ENCODE measurements around the gene CCND1. TPM values are rescaled to one million over a fixed set of nuclear protein-coding genes. Genes with fewer than 3 reads are reported as not detected.
A peak's percentile ranks its signal among the peaks of the same experiment; 100 is the strongest.

The CCND1 gene
- total RNA-seq, 1 experiment from 2014 or later = 372 TPM

DNA sequence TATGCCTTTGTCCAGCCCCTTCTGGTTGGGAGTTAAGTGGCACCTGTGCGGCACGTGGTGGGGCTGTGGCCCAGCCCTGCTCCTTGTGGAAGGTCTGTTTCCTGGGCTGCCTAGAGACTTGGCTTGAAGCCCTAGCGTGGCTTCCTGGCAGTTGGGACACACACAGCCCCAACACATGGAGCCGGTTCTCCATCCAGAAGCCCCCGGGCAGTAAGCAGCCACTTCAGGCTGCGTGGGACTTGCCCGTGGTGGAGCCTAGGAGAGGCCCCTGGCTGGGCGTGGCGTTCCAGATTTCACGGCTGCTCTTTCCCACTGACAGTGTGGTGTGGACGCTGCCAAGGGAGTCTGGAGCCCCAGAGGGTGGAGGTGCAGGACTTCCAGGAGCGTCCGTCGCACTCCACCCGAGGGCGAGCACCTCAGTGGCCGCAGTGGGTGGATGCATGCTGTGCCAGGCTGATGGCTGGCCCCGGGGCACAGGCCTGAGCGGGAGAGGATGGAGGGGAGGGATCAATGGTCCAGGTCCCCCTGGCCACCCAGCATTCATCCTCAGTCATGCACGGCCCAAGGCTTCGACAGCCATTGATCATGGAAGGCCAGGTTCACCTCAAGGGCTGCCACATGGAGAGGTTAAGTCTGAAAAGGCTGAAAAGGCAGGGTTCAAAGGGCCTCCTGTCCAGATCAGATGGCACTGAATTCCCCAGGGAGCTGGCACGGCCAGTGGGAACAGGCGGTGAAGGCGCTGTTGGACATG is 9.3 kb downstream of the CCND1 start:
- H3K9me3 ChIP-seq (ENCODE audit: control insufficient read depth, low read depth, low read length) = no peaks in the 10 kb centered on the region
- no peak overlapping the region for H2BK120ac ChIP-seq (ENCODE audit: low read depth, low read length, poor library complexity, severe bottlenecking)
- no peaks in the 10 kb centered on the region for H4K20me1 ChIP-seq (ENCODE audit: control insufficient read depth, insufficient read depth, insufficient read length)
- no peaks in the 10 kb centered on the region for H3K79me2 ChIP-seq (ENCODE audit: insufficient read depth, low read length)
- WGBS (ENCODE audit: extremely low coverage, insufficient read length, low lambda C conversion rate) = no CpG with 5 or more reads among the region's 24 CpGs
- Mint-ChIP-seq H3K4me1 (peaks cover 4 to 9% of the 10 kb centered on the region in 2 experiments; a peak in 3 of 4 replicates), H3K36me3 (ENCODE audit: insufficient read depth in 1 of 3, low read depth in 3 of 3) (peaks cover 10 to 87% (median 69%) of the 10 kb centered on the region in 3 experiments; a peak in 6 of 7 replicates), H3K27ac (no peak overlapping the region), H3K4me3 (no peak overlapping the region), H3K27me3 (ENCODE audit: low read depth) (no peaks in the 10 kb centered on the region), H3K9me3 (no peaks in the 10 kb centered on the region)
- no peak overlapping the region for H3K9ac ChIP-seq (ENCODE audit: extremely low read depth, insufficient read length, low read length)
- H3T11ph ChIP-seq (ENCODE audit: low read length) = no peak overlapping the region
- H2BK15ac ChIP-seq (ENCODE audit: low read depth, low read length) = no peak overlapping the region
- no peak overlapping the region for H2AFZ ChIP-seq (ENCODE audit: low read length)
- no peak overlapping the region for H3K56ac ChIP-seq (ENCODE audit: insufficient read length, low read depth, low read length)
- DNase-seq = peak; percentile 25
- H3K27me3 ChIP-seq (ENCODE audit: insufficient read depth, low read length) = no peaks in the 10 kb centered on the region
- H3K23me2 ChIP-seq (ENCODE audit: insufficient read length, low read depth, low read length, poor library complexity, severe bottlenecking) = no peaks in the 10 kb centered on the region
- no peaks in the 10 kb centered on the region for H3K4me1 ChIP-seq (ENCODE audit: insufficient read depth, low read length)
- no peak overlapping the region for H2BK12ac ChIP-seq (ENCODE audit: insufficient read length, low read depth, low read length)
- H3K18ac ChIP-seq (ENCODE audit: insufficient read length, low read depth, low read length) = no peak overlapping the region
- H2BK20ac ChIP-seq (ENCODE audit: low read depth, low read length, poor library complexity, severe bottlenecking) = no peak overlapping the region
- no peak overlapping the region for H4K8ac ChIP-seq (replicated peaks; ENCODE audit: insufficient read length, low read depth, low read length)
- no peak overlapping the region for H4K91ac ChIP-seq (ENCODE audit: insufficient read length, low read depth, low read length)
- no peaks in the 10 kb centered on the region for H3K79me1 ChIP-seq (ENCODE audit: insufficient read depth, low read depth, low read length, poor library complexity, severe bottlenecking)
- no peak overlapping the region for H2AK5ac ChIP-seq (ENCODE audit: insufficient read length, low read length)
- H3K27ac ChIP-seq (ENCODE audit: insufficient read length, low read depth, low read length) = no peak overlapping the region
- no peak overlapping the region for H3K4ac ChIP-seq (ENCODE audit: low read depth, low read length)
- no peak overlapping the region for H3K23ac ChIP-seq (ENCODE audit: insufficient read length, low read depth, low read length)
- no peak overlapping the region for H3K14ac ChIP-seq (ENCODE audit: insufficient read depth, low read length)
- H4K5ac ChIP-seq (ENCODE audit: insufficient read length, low read depth, low read length) = no peak overlapping the region
- H2BK5ac ChIP-seq (ENCODE audit: insufficient read length, low read length) = no peak overlapping the region
- no peak overlapping the region for H3K4me2 ChIP-seq (ENCODE audit: insufficient read depth, insufficient read length, low read length)
- TF ChIP-seq, protein P1, sequence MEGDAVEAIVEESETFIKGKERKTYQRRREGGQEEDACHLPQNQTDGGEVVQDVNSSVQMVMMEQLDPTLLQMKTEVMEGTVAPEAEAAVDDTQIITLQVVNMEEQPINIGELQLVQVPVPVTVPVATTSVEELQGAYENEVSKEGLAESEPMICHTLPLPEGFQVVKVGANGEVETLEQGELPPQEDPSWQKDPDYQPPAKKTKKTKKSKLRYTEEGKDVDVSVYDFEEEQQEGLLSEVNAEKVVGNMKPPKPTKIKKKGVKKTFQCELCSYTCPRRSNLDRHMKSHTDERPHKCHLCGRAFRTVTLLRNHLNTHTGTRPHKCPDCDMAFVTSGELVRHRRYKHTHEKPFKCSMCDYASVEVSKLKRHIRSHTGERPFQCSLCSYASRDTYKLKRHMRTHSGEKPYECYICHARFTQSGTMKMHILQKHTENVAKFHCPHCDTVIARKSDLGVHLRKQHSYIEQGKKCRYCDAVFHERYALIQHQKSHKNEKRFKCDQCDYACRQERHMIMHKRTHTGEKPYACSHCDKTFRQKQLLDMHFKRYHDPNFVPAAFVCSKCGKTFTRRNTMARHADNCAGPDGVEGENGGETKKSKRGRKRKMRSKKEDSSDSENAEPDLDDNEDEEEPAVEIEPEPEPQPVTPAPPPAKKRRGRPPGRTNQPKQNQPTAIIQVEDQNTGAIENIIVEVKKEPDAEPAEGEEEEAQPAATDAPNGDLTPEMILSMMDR (conservative IDR thresholded peaks at IDR 0.05) = no peak
